WERI-Rb-1 (cell line): ENCODE measurements around the gene YBEY.

Source experiments
- DNase-seq: peaks from one replicate; pipeline ENCODE4 v3.0.0-alpha.2; 2020
- H3K27ac ChIP-seq: fragments of 250-450 bp; sonication (Bioruptor Pico); 2 replicates; pipeline ENCODE4 v1.5.1; 2020; ENCODE audit warnings: mild to moderate bottlenecking, moderate library complexity
- H3K27me3 ChIP-seq: fragments of 250-450 bp; sonication (Bioruptor Pico); 2 replicates; pipeline ENCODE4 v1.5.1; 2021; ENCODE audit warnings: mild to moderate bottlenecking, low read depth, moderate library complexity; ENCODE audit not compliant: insufficient read depth, severe bottlenecking
- H3K36me3 ChIP-seq: fragments of 250-450 bp; sonication (Bioruptor Pico); 2 replicates; pipeline ENCODE4 v1.5.1; 2020; ENCODE audit warnings: mild to moderate bottlenecking, moderate library complexity
- H3K4me3 ChIP-seq: 2 replicates; pipeline ENCODE4 v1.5.1; 2011; ENCODE audit warnings: low read depth, mild to moderate bottlenecking, control low read depth, low read length
- H3K9me3 ChIP-seq: fragments of 250-450 bp; sonication (Bioruptor Pico); 2 replicates; pipeline ENCODE4 v1.5.1; 2021; ENCODE audit warnings: mild to moderate bottlenecking, moderate library complexity; ENCODE audit not compliant: severe bottlenecking
- TF ChIP-seq, protein P1 (sequence below): IDR thresholded peaks from 2 replicates; pipeline ENCODE4 v1.5.1; 2011; ENCODE audit warnings: low read depth, mild to moderate bottlenecking, control low read depth, inconsistent platforms, low read length

YBEY gene

DNA sequence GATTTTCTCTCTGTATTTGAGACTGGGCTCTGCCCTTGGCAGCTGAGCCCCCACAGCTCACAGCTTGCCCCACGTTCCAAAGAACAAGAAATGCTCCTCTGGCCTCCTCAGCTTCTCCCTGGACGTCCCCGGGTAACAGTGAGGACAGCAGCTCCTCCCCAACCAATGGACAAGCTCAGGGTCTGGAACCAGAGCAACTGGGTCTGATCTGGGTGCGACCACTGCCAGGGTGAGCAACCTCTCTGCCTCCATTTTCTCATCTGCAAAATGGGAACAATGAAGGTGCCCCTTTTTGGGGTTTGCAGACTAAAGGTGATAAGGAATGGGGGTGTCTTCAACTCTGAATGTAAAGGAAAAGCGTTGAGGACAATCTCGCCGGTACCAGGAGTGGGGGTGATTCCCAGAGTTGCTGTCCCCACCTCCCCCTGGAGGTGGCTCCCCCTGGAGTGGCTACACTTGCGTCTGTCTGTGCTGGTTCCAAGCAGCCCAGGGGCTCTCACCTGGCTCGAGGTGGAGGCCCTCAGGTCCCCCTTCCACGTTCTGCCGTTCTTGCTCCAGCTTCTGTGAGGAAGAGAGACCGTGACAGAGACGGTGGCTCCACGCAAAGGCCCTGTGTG lies 30.7 kb downstream of the YBEY start:
- Histone ChIP-seq H3K27ac (no peak overlapping the region), H3K9me3 (no peaks in the 10 kb centered on the region), H3K4me3 (no peak overlapping the region), H3K36me3 (peaks cover 40% of the 10 kb centered on the region), H3K27me3 (no peaks in the 10 kb centered on the region)
- DNase-seq = no peak
- TF ChIP-seq, protein P1, sequence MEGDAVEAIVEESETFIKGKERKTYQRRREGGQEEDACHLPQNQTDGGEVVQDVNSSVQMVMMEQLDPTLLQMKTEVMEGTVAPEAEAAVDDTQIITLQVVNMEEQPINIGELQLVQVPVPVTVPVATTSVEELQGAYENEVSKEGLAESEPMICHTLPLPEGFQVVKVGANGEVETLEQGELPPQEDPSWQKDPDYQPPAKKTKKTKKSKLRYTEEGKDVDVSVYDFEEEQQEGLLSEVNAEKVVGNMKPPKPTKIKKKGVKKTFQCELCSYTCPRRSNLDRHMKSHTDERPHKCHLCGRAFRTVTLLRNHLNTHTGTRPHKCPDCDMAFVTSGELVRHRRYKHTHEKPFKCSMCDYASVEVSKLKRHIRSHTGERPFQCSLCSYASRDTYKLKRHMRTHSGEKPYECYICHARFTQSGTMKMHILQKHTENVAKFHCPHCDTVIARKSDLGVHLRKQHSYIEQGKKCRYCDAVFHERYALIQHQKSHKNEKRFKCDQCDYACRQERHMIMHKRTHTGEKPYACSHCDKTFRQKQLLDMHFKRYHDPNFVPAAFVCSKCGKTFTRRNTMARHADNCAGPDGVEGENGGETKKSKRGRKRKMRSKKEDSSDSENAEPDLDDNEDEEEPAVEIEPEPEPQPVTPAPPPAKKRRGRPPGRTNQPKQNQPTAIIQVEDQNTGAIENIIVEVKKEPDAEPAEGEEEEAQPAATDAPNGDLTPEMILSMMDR = no peak

DNA sequence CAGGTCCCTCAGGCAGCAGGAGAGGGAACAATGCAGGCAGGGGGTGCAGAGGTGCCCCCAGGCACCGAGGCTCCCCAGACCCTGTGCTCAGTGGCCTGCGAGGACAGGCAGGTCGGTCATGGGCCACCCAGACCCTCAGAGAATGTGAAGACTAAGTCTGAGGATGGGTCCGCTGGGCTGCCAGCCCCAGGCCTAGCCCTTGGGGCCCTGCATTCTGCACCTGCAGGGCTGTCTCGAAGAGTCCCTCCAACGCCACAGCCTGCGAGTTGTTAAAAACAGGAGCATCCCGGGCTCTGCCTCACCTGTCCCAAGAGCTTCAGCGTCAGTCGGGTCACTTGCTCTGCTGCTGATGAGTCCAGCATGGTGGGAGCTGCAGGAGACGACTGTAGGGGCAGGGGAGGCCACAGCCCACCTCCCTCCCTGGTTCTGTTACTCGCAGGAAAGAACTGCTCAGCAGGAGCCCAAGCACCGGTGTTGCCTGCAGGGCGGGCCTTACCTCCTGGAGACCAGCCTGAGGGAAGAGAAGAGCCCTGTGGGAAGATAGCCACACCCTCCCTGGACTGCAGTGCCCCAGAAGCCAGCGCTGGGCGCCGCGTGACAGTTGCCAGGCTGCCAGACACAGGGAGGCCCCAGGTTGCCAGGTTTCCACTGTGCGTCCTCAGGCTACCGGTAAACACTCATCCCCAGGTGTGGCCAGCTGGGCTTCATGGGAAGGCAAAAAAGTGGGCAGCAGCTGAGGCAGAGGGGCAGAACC lies 31.7 kb downstream of the YBEY start:
- peaks cover 47% of the 10 kb centered on the region for H3K36me3 ChIP-seq
- TF ChIP-seq, protein P1 = no peak
- no peak overlapping the region for H3K27ac ChIP-seq
- no peaks in the 10 kb centered on the region for H3K27me3 ChIP-seq
- H3K9me3 ChIP-seq = peaks cover 9% of the 10 kb centered on the region
- no peak overlapping the region for H3K4me3 ChIP-seq
- DNase-seq = no peak

DNA sequence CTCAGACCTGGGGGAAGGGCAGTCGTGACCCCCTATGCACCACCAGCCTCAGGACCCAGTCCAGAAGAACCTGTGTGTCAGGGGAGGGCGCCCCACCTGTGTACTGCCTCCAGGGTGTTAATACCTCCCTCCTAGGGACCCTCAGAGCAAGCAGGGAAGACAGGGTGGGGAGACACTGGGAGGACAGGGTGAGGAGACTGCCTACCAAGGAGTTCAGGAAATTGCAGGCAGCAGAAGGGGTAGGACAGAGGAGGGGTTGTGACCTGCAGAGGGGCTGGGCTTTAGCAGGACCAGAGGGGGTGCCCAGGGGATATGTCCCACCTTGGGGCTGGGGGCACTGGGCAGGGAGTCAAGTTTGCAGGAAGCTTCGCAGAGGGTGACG lies 32.3 kb downstream of the YBEY start:
- Histone ChIP-seq H3K36me3 (peaks cover 47% of the 10 kb centered on the region), H3K4me3 (no peak overlapping the region), H3K27ac (no peak overlapping the region), H3K27me3 (no peaks in the 10 kb centered on the region), H3K9me3 (peaks cover 15% of the 10 kb centered on the region)
- TF ChIP-seq, protein P1 = no peak
- no peak for DNase-seq

DNA sequence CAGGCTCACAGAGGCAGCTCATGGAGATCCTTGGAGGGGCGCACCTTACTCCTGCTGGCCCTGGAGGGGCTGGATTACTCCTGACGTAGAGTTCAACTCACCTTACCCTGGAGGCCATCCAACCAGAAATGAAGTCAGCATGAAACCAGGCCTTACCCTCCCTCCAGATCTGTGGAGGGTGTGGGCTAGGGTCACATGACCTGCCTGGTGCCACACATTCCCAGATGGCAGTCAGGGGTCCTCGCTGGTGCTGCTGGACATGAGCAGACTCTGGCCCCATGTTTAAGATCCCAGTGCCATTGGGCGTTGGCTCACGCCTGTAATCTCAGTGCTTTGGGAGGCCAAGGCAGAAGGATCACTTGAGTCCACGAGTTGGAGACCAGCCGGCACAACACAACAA lies 33.0 kb downstream of the YBEY start:
- H3K4me3 ChIP-seq = no peak overlapping the region
- DNase-seq = no peak
- TF ChIP-seq, protein P1 = no peak
- peaks cover 48% of the 10 kb centered on the region for H3K36me3 ChIP-seq
- H3K27ac ChIP-seq = no peak overlapping the region
- H3K27me3 ChIP-seq = no peaks in the 10 kb centered on the region
- peaks cover 15% of the 10 kb centered on the region for H3K9me3 ChIP-seq

DNA sequence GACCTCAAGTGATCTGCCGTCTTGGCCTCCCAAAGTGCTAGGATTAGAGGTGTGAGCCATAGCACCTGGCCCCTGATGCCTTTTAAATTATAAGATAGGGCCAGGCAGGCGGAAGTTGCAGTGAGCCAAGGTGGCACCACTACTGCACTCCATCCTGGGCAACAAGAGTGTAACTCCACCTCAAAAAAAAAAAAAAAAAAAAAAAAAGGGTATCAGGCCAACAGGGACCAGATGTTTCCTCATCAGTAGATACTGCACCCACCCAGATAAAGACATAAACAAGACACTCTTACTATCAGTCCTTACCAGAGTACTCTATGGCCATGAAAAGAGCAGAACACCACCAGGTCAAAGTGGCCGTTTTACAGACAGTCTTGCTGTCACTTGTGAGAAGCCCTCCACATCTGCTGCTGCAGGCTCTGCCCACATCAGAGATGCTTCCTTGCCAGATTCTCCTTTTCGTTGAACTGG lies 34.2 kb downstream of the YBEY start:
- H3K36me3 ChIP-seq = peaks cover 40% of the 10 kb centered on the region
- DNase-seq = no peak
- peaks cover 15% of the 10 kb centered on the region for H3K9me3 ChIP-seq
- TF ChIP-seq, protein P1 = no peak
- no peak overlapping the region for H3K4me3 ChIP-seq
- no peak overlapping the region for H3K27ac ChIP-seq
- H3K27me3 ChIP-seq = no peaks in the 10 kb centered on the region
